K562 (cell line): ENCODE measurements around the gene SCG3.

Source experiments
- CTCF ChIP-seq, 3 experiments: IDR thresholded peaks in 2 of 3; conservative IDR thresholded peaks in 1 of 3; 2 replicates each; pipeline ENCODE4 v1.5.1; 2011 to 2012; ENCODE audit warnings: low read length in 3 of 3, mild to moderate bottlenecking in 3 of 3, control low read depth in 2 of 3, improper control_type of control experiment in 1 of 3, inconsistent platforms in 1 of 3, low read depth in 1 of 3, mixed read lengths in 1 of 3, moderate library complexity in 1 of 3; ENCODE audit not compliant: insufficient read depth in 2 of 3
- HINFP ChIP-seq: fragments of 450-650 bp; conservative IDR thresholded peaks from 2 replicates; pipeline ENCODE4 v1.6.1; 2016; ENCODE audit warnings: missing genetic modification characterization, low read depth, mild to moderate bottlenecking, control low read depth, missing compliant biosample characterization
- NRF1 ChIP-seq, 2 experiments: fragments of 450-650 bp; IDR thresholded peaks in 1 of 2; conservative IDR thresholded peaks in 1 of 2; 2 replicates each; pipeline ENCODE4 v1.6.1; 2014; ENCODE audit warnings: mild to moderate bottlenecking in 2 of 2
- TCF7L2 ChIP-seq: fragments of 150-350 bp; IDR thresholded peaks from 2 replicates; pipeline ENCODE4 v1.6.1; 2016; ENCODE audit warnings: low read depth, mild to moderate bottlenecking, low read length, moderate library complexity
- ZBTB43 ChIP-seq: sonication (generic); formaldehyde crosslinking; IDR thresholded peaks from 2 replicates; pipeline ENCODE4 v1.8.0; 2023; ENCODE audit warnings: mild to moderate bottlenecking, missing genetic modification reagents
- ZFX ChIP-seq: sonication (generic); formaldehyde crosslinking; IDR thresholded peaks from 2 replicates; pipeline ENCODE4 v1.8.0; 2022; ENCODE audit warnings: mild to moderate bottlenecking, missing genetic modification reagents, moderate library complexity
- ZNF232 ChIP-seq: sonication (generic); formaldehyde crosslinking; IDR thresholded peaks from 2 replicates; pipeline ENCODE4 v1.8.0; 2022; ENCODE audit warnings: mild to moderate bottlenecking, missing genetic modification reagents

- TF ChIP-seq NRF1 (conservative IDR thresholded peaks at IDR 0.05 in 1 of 2, IDR thresholded peaks at IDR 0.05 in 1 of 2) = no peak; a peak in 1 of 4 replicates
- TF ChIP-seq TCF7L2 = no peak
- TF ChIP-seq ZNF232 (CRISPR knock-in tag) = no peak
- TF ChIP-seq HINFP (tag) = no peak
- no peak for TF ChIP-seq ZFX (CRISPR knock-in tag)
- no peak for TF ChIP-seq ZBTB43
- TF ChIP-seq CTCF (IDR thresholded peaks at IDR 0.05 in 2 of 3, conservative IDR thresholded peaks at IDR 0.05 in 1 of 3; ENCODE audit: insufficient read depth in 2 of 3, low read depth in 1 of 3, low read length in 3 of 3) = no peak
Observed at GRCh38 chr15:51726302-51727073, 45.2 kb downstream of the SCG3 start.
